DMS53 treated with DMSO at 0.1 percent for 48 hours (cell line): Measurements from ENCODE around the gene SLC45A3.

ENCODE experiments used
- DNase-seq: peaks from one replicate; lab custom pipeline; 2025; ENCODE audit not compliant: unreplicated experiment; lab: John Stamatoyannopoulos, UW

SLC45A3 gene

DNA sequence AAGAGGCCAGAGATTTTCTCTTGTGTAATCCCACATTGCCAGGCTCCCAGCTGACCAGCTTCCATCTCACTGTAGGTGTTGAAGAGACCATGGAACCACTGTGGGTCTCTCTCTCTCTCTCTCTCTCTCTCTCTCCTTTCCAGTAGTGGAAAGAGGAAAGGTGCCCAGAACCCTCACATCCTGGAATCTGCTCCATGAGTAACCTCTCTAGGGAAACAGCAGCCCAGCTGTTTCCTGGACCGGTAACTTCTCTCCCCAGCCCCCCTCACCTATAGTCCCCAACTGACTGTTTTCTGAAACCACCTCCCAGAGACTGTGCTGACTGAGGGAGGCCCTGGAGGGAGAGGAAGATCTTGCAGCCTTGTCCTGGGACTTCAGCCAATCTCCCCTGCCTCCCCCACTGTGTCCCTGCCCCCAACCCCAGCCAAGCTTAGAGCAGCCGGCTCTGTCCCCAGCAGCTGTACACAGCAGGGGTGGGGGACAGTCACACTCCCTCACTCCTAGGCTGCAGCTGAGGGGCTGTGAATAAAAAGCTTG lies 20.6 kb upstream of the SLC45A3 start:
- no peak for DNase-seq

GRCh38 chr1:205699416-205699815 lies 19.1 kb upstream of the SLC45A3 start:
- no peak for DNase-seq

GRCh38 chr1:205698921-205699320 lies 18.6 kb upstream of the SLC45A3 start:
- no peak for DNase-seq

GRCh38 chr1:205693421-205693991 lies 13.2 kb upstream of the SLC45A3 start:
- no peak for DNase-seq

- no peak for DNase-seq
Measured at GRCh38 chr1:205692423-205692822, 12.1 kb upstream of the SLC45A3 start.

- no peak for DNase-seq
Measured at GRCh38 chr1:205690122-205690756, 9.9 kb upstream of the SLC45A3 start.

- no peak for DNase-seq
Measured at GRCh38 chr1:205689479-205689878, 9.2 kb upstream of the SLC45A3 start.

DNA sequence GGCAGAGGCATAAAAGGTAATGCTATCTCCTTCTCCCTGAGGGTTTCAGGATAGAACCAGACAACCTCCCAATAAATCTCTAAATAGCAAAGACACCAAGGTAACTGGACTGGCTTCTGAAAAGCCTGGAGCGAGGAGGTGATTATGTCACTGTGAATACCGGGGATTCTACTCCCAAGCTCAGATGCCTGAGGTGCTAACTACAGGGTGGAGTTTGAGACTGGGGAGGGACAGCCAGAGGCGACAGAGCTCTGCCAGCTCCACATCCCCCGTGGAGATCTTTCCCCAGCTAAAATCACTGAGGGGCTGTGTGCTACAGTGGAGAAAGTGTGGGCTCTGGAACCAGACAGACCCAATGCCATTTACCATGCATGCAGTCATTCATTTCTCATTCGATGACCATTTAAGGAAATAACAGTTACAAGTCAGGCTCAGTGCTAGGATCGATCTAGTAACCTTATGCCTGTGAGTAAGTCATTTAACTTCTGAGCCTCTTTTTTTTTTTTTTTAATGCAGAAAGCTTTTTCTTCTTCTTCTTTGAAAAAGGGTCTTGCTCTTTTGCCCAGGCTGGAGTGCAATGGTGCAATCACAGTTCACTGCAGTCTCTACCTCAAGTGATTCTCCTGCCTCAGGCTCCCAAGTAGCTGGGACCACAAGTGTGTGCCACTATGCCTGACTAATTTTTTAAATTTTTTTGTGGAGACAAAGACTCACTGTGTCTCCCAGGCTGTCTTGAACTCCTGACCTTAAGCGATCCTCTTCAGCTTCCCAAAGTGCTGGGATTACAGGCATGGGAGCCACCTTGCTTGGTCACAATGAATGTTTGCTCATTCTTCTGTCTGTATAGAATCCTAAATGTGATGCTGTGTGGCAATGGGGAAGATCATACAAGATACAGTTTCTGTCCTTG lies 8.1 kb upstream of the SLC45A3 start:
- DNase-seq = no peak

DNA sequence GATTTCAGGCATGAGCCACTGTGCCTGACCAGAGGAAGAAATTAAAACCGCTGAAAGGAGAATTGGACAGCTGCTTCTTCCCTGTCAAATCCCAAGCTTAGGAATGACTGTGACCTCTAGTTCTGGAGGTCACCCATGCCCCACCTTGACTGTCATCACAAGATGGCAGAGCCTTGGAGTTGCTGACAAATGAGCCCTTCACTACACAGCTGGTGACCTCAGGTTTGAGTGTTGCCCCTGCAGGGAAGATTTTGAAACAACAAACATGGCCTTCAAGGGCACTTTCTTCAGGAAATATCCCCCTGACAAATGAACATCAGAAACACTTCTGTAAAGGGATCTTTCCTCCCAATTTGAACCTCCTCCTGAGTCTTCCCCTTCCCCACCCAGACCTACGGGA lies 6.9 kb upstream of the SLC45A3 start:
- no peak for DNase-seq

DNA sequence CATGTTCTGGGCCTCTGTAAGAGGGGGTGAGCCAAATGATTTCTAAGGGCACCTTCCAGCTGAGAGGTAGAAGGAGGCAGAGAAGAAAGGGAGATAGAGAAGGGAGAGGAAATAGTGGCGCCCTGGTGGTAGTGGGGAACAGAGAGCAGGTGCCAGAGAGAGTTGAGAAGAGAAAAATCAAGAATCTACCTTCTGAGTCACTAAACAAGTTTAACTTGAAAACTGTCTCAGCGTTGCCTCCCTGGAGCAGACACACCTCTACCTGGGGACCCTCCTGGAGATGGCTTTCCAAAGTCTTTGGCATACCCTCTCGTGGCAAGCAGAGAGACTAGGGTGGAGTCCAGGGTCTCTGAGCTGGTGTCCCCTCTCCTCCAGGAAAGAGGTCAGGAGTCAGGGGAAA lies 1.1 kb upstream of the SLC45A3 start:
- DNase-seq = no peak

DNA sequence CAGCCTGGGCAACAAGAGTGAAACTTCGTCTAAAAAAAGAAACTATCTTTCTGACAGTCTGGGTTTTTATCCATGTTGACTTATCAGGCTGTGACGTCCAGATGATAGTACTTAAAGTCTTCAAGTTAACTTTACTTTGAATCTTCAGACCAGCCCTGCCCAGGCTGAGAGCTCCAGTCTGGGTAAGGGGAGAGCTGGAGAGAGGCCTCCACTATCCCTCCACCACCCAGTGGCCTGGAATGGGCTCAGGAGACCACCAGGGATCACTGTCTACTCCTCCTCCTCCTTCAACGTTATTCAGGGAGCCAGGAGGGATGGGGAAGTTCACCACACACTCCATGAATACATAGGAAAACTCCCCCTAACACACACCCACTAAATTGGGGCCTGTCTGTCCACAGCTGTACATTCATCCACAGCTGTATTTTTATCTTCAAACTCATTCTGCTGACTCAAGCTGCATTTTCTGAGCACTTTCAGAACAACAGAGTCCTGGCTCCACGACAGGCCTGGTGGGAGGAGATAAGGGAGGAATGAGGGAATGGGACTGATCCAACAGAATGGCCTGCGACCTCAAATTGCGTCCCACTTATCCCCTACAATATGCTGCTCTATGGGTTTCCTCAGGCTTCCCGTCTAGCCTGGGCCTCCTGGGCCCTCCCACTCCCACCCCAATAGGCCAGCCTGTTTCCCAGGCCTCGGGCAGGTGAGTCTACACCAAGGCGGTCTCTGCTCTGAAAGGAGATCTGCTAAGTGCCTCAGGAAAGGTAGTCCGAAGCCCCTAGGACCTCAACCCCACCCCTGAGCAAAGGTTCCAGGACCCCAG lies 1.8 kb downstream of the SLC45A3 start:
- DNase-seq = no peak

GRCh38 chr1:205677167-205677566 lies 3.1 kb downstream of the SLC45A3 start:
- no peak for DNase-seq

GRCh38 chr1:205676597-205676996 lies 3.7 kb downstream of the SLC45A3 start:
- DNase-seq = no peak

DNA sequence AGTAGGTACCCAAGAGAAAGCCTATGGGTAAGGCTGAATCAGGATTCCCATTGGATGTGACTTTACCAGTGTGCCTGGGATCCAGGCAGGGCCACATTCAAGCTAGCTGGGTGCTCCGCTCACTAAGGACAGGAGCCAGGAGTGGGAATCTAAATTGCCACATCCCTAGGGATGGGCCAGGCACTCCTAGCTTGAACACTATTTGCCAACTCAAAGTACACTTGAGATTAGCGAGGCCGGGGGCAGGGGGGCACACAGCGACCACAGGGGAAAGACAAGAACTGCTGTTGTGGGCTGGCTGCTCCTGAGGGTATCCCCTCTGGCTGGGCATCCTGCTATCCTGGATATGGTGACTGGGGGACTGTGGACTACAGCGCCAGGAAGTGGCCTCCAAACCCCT lies 4.3 kb downstream of the SLC45A3 start:
- no peak for DNase-seq

DNA sequence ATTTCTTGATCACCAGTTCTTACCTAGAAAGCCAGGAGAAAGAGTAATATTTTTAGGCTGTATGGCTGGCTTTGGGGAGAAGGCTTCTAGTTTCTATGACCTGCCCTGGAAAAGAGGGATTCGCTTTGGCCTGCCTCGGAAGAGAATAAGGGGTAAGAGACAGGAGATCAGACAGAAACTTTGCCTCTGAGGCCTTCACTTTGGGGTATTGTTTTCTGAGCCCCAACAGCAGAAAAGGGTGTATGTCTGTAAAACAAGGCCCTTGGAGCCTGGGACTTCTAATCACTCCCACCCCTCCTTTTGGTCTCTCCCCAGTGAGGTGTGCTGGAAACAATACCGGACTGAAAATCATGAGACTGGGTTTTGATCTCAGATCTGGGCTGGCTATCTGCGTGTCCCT lies 5.1 kb downstream of the SLC45A3 start:
- no peak for DNase-seq

GRCh38 chr1:205672970-205673369 lies 7.3 kb downstream of the SLC45A3 start:
- no peak for DNase-seq

- no peak for DNase-seq
Measured at GRCh38 chr1:205672395-205672889, 7.9 kb downstream of the SLC45A3 start.

- no peak for DNase-seq
Measured at GRCh38 chr1:205670611-205671430, 9.5 kb downstream of the SLC45A3 start.

DNA sequence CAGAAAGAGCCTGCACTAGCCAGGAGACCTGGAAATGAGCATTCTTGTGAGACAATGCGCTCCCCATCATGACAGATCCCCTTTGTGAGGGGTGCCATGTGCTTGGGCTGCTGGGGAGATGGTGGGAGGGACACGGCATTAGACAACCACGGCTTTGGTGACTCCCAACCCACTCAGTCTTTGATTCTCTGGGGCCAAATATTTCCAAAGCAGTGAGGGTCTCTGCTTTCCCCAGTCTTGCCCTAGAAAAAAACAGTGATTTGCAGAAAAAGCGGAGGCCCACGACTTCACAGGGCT lies 10.2 kb downstream of the SLC45A3 start:
- DNase-seq = no peak
